ENCODE results near the gene ARMC8.
A peak's percentile ranks its signal among the peaks of the same experiment; 100 is the strongest.

Gene ARMC8

DNA sequence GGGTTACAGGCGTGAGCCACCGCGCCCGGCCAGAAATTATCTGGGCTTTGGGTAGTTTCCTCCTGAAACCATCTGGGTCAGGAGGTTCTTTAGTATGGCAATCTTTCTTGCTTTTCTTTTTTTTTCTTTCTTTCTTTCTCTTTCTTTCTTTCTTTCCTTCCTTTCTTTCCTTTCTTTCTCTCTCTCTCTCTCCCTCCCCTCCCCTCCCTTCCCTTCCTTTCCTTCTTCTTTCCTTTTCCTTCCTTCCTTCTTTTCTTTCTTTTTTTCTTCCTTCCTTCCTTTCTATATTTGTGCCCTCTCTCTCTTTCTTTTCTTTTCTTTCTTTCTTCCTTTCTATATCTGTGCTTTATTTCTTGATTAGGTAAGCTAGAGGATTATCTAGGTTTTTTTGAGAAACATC is 29.4 kb upstream of the ARMC8 start:
- TF ChIP-seq, protein P1, sequence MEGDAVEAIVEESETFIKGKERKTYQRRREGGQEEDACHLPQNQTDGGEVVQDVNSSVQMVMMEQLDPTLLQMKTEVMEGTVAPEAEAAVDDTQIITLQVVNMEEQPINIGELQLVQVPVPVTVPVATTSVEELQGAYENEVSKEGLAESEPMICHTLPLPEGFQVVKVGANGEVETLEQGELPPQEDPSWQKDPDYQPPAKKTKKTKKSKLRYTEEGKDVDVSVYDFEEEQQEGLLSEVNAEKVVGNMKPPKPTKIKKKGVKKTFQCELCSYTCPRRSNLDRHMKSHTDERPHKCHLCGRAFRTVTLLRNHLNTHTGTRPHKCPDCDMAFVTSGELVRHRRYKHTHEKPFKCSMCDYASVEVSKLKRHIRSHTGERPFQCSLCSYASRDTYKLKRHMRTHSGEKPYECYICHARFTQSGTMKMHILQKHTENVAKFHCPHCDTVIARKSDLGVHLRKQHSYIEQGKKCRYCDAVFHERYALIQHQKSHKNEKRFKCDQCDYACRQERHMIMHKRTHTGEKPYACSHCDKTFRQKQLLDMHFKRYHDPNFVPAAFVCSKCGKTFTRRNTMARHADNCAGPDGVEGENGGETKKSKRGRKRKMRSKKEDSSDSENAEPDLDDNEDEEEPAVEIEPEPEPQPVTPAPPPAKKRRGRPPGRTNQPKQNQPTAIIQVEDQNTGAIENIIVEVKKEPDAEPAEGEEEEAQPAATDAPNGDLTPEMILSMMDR (IDR thresholded peaks at IDR 0.05; ENCODE audit: low read length, missing control alignments), result no peak
- no peak for DNase-seq (ENCODE audit: low read depth)
- no peak overlapping the region for H3K4me3 ChIP-seq (replicated peaks; ENCODE audit: low read depth, low read length)

DNA sequence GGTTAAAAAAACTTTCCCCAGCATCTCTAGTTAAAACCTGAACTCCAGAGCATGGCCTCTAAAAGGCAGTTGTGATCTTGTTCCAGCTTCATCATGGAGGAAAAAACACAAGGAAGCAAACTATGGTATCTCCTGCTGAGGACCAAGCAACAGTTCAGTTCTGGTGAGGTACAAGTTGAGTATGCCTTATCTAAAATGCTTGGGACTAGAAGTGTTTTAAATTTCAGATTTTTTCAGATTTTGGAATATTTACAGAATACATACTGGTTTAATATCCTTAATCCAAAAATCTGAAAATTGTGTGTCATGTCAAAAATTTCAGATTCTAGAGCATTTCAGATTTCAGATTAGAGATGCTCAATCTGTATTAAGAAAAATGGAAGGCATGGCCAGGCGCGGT is 22.0 kb upstream of the ARMC8 start:
- TF ChIP-seq, protein P1 (IDR thresholded peaks at IDR 0.05; ENCODE audit: low read length, missing control alignments), result no peak
- no peak overlapping the region for H3K4me3 ChIP-seq (replicated peaks; ENCODE audit: low read depth, low read length)
- no peak for DNase-seq (ENCODE audit: low read depth)

DNA sequence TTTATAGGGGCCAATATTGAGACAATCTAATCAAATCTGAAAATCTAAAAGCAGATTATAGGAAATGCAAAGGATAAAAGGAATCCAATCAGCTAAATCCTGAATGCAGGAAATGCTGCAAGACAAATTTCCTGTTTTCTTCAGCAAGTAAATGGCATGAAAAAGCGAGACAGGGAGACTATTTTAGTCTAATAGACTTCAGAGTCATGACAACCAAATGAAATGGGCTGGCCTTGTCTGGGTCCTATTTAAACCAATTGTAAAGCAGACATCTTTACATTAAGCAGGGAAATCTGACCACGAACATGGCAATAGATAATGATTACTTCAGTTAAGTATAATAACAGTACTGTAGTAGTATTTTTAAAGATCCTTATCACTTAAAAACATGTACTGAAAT is 14.5 kb upstream of the ARMC8 start:
- TF ChIP-seq, protein P1 (IDR thresholded peaks at IDR 0.05; ENCODE audit: low read length, missing control alignments), result no peak
- no peak overlapping the region for H3K4me3 ChIP-seq (replicated peaks; ENCODE audit: low read depth, low read length)
- no peak for DNase-seq (ENCODE audit: low read depth)

DNA sequence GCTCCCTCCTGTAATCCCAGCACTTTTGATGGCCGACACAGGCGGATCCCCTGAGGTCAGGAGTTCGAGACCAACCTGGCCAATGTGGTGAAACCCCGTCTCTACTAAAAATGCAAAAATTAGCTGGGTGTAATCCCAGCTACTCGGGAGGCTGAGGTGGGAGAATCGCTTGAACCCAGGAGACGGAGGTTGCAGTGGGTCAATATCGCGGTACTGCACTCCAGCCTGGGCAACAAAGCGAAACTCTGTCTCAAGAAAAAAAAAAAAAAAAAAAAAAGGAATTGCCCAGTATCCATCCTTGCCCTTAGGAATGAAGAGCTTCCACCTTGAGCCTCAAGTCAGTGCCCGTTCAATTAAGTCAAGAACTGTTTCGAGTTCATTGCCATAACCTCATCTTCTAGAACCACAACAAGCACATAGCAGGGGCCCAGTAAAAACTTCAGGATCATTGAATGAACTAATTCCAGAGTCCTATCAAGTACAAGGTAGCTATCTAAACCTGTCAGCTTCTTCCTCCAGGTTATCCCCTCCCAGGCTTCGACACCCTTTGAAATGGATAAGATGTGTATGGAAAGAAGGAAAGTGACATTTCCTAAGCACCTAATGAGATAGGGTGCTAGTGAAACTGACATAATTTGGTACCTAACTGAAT is 13.2 kb upstream of the ARMC8 start:
- no peak for DNase-seq (ENCODE audit: low read depth)
- TF ChIP-seq, protein P1 (IDR thresholded peaks at IDR 0.05; ENCODE audit: low read length, missing control alignments), result no peak
- H3K4me3 ChIP-seq (replicated peaks; ENCODE audit: low read depth, low read length), result peak overlapping the region; percentile 87

DNA sequence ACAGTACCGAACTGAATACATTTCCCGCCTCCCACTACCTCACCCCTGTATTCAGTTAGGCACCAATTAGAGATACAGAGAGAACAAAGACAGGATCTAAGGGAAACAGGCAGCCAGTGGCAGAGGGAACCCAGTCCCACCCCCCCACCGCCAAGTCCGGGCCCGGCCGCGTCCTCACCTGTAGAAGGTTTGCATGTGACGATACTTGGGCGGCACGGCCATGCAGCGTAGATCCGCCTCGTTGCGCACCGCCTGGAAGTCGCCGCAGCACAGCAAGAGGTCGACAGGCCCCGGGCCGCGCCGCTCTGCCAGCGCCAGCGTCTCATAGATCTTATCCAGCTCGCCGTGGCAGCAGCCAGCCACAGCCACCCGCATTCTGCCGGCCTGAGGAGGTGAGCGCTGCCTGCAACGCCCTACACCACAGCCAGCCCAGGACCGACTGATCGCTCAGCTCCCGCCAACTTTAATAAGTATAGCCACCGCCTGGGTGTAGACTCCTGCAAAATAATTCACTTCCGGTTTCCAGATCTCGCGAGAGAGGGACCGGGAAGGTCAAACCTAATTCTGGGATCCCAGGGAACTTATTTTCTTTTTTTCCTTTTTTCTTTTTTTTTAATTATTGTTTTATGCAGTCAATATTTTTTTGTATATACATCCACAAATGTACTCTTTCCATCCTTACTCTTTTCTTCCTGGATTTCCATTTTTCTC is 12.5 kb upstream of the ARMC8 start, which contains the start of gene DBR1:
TSS of gene DBR1 (minus strand) at position 501 of the 711 bp plus-strand sequence. CDS start at position 375, 126 bp downstream.
- TF ChIP-seq, protein P1 (IDR thresholded peaks at IDR 0.05; ENCODE audit: low read length, missing control alignments), result no peak

DNA sequence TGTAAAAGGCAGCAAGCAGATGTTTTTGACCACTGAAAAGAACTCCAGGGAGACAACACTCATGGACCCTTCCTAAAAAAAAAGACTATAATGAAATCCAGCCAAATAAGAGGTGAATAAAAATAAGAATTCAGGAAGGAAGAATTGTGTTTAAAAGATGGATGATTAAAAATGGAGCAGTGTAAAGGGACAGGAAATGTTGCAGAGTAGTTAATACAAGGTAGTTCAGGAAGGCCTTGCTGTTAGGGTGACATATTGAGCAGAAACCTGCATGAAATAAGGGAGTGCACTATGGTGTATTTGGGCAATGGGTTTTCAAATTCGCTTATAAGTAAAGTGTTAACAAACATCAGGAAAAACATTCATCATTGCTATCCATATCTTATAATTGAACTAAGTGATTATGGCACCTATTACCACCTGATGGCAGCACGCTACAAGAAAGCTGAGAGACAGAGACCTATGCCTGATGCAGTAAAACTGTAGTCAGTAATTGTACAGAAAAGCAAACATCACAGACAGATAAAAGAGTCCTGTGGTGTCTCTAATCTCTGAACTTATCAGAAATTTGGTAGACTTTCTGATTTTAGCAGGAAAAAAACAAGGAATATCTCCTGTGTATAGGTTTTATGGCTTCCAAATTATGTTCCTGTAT is 6.6 kb upstream of the ARMC8 start:
- peak; percentile 66 for DNase-seq (ENCODE audit: low read depth)
- TF ChIP-seq, protein P1 (IDR thresholded peaks at IDR 0.05; ENCODE audit: low read length, missing control alignments), result peak; percentile 54
- H3K4me3 ChIP-seq (replicated peaks; ENCODE audit: low read depth, low read length), result no peak overlapping the region

More for the DNA sequence above, 12.5 kb upstream of the ARMC8 start, which contains the start of gene DBR1:
- H3K4me3 ChIP-seq (replicated peaks; ENCODE audit: low read depth, low read length), result peak within 1 kb of the TSS; percentile 87
- DNase-seq (ENCODE audit: low read depth), result peak; percentile 86
